ENCODE data around the gene PRDM16.

DNA sequence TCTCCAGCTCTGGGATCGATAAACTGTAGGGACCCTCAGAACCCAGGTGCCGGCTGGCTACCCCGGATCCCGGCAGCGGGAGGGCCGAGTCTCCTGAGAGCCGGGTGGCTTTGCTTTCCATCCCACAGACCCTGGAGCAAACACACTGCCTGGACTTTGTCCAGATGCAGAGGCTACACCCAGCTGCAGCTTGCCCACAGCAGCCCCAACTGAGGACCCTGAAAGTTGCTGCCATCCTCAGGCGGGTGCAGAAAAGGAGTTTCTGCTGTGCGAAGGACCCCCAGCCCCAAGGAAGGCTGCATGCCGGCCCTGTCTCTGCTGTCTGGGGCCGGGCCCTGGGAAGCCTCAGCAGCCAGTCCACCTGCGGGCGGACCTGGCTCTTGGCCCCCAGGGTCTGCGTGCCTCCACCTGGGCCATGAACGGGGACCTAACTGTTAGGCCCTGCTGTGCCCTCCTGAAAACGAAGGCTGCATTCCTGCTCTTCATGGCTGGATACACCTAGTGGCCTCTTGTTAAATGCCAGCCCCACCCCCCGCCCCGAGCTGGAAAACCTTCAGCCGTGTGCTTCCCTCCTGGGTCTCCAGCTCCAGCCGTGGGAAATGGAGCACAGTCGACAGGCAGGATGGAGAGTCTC lies 287.9 kb downstream of the PRDM16 start:
- TF ChIP-seq, protein P1, sequence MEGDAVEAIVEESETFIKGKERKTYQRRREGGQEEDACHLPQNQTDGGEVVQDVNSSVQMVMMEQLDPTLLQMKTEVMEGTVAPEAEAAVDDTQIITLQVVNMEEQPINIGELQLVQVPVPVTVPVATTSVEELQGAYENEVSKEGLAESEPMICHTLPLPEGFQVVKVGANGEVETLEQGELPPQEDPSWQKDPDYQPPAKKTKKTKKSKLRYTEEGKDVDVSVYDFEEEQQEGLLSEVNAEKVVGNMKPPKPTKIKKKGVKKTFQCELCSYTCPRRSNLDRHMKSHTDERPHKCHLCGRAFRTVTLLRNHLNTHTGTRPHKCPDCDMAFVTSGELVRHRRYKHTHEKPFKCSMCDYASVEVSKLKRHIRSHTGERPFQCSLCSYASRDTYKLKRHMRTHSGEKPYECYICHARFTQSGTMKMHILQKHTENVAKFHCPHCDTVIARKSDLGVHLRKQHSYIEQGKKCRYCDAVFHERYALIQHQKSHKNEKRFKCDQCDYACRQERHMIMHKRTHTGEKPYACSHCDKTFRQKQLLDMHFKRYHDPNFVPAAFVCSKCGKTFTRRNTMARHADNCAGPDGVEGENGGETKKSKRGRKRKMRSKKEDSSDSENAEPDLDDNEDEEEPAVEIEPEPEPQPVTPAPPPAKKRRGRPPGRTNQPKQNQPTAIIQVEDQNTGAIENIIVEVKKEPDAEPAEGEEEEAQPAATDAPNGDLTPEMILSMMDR (IDR thresholded peaks at IDR 0.05): peak in 4 of 6 experiments; percentile 30 to 49 (median 38)
- no peak for TF ChIP-seq POLR2A (IDR thresholded peaks at IDR 0.05)

Data from thyroid gland (tissue), 4 donors.